Measurements from ENCODE around the gene HOATZ. TPM values are rescaled to one million over a fixed set of nuclear protein-coding genes. Genes with fewer than 3 reads are reported as not detected.

HOATZ gene
- total and polyA plus RNA-seq, 7 donors = not detected

- H3K4me1 ChIP-seq = peaks cover 0 to 35% (median 21%) of the 10 kb centered on the region in 4 donors
- peaks cover 0 to 25% (median 0%) of the 10 kb centered on the region in 4 donors for H3K36me3 ChIP-seq
- intact Hi-C loops (cut with DNase I) = no loop called here
- DNase-seq = no peak
- H3K9me3 ChIP-seq = no peaks in the 10 kb centered on the region
- no peak overlapping the region for H3K4me3 ChIP-seq
- H3K27me3 ChIP-seq = no peaks in the 10 kb centered on the region
- H3K27ac ChIP-seq = peak overlapping the region in 2 of 4 donors; percentile 12 to 86
- TF ChIP-seq POLR2A (IDR thresholded peaks at IDR 0.05) = no peak
- no peak for TF ChIP-seq EP300 (IDR thresholded peaks at IDR 0.05)
- no peak for TF ChIP-seq CTCF (IDR thresholded peaks at IDR 0.05)
- TF ChIP-seq POLR2AphosphoS5 (IDR thresholded peaks at IDR 0.05) = no peak
Observed at GRCh38 chr11:111554532-111554931, 40.0 kb downstream of the HOATZ start.

- DNase-seq = no peak
- TF ChIP-seq EP300 (IDR thresholded peaks at IDR 0.05) (no peak), POLR2AphosphoS5 (IDR thresholded peaks at IDR 0.05) (no peak), CTCF (IDR thresholded peaks at IDR 0.05) (no peak), POLR2A (IDR thresholded peaks at IDR 0.05) (no peak)
- Histone ChIP-seq H3K4me1 (peaks cover 0 to 35% (median 16%) of the 10 kb centered on the region in 4 donors), H3K36me3 (peaks cover 0 to 32% (median 0%) of the 10 kb centered on the region in 4 donors), H3K27ac (peak overlapping the region in 2 of 4 donors; percentile 81 to 86), H3K9me3 (no peaks in the 10 kb centered on the region), H3K27me3 (no peaks in the 10 kb centered on the region), H3K4me3 (no peak overlapping the region)
- intact Hi-C loops (cut with DNase I) = no loop called here
Observed at GRCh38 chr11:111555255-111555654, 40.7 kb downstream of the HOATZ start.

GRCh38 chr11:111557425-111558111, 43.0 kb downstream of the HOATZ start:
- Histone ChIP-seq H3K27me3 (no peaks in the 10 kb centered on the region), H3K9me3 (no peaks in the 10 kb centered on the region), H3K4me1 (peaks cover 0 to 39% (median 16%) of the 10 kb centered on the region in 4 donors), H3K36me3 (peaks cover 0 to 44% (median 0%) of the 10 kb centered on the region in 4 donors), H3K27ac (peak overlapping the region; percentile 60 to 86 (median 76)), H3K4me3 (no peak overlapping the region)
- WGBS, 2 donors = 82 to 88% methylated on average over 5 of the region's 5 CpGs
- DNase-seq = no peak
- intact Hi-C loops (cut with DNase I) = no loop called here
- TF ChIP-seq POLR2AphosphoS5 (IDR thresholded peaks at IDR 0.05) = peak in 3 of 4 donors; percentile 28 to 63 (median 43)
- TF ChIP-seq EP300 (IDR thresholded peaks at IDR 0.05) = peak in 1 of 4 donors; percentile 36
- TF ChIP-seq CTCF (IDR thresholded peaks at IDR 0.05) = no peak

GRCh38 chr11:111559800-111560464, 45.4 kb downstream of the HOATZ start:
- no peak for TF ChIP-seq CTCF (IDR thresholded peaks at IDR 0.05)
- TF ChIP-seq POLR2AphosphoS5 (IDR thresholded peaks at IDR 0.05) = no peak
- no peak for TF ChIP-seq EP300 (IDR thresholded peaks at IDR 0.05)
- no peak for TF ChIP-seq POLR2A (IDR thresholded peaks at IDR 0.05)
- H3K4me1 ChIP-seq = peaks cover 0 to 32% (median 16%) of the 10 kb centered on the region in 4 donors
- peaks cover 0 to 42% (median 0%) of the 10 kb centered on the region in 4 donors for H3K36me3 ChIP-seq
- WGBS, 2 donors = 79 to 86% methylated on average over 11 of the region's 11 CpGs
- DNase-seq = no peak
- H3K4me3 ChIP-seq = no peak overlapping the region
- intact Hi-C loops (cut with DNase I) = no loop called here
- peak overlapping the region in 2 of 4 donors; percentile 56 to 86 for H3K27ac ChIP-seq
- no peaks in the 10 kb centered on the region for H3K27me3 ChIP-seq
- no peaks in the 10 kb centered on the region for H3K9me3 ChIP-seq
